Progenitor cell of endocrine pancreas (in vitro differentiated cells): ENCODE measurements around the gene ZFAND3. TPM values are rescaled to one million over a fixed set of nuclear protein-coding genes. Genes with fewer than 3 reads are reported as not detected.

Source experiments
- DNase-seq: peaks from one replicate; pipeline ENCODE4 v3.0.0; 2021; ENCODE audit warnings: low spot score; ENCODE audit not compliant: unreplicated experiment
- H3K27ac Mint-ChIP-seq: 2 replicates; pipeline ENCODE4 v1.8.0; 2021; ENCODE audit warnings: mild to moderate bottlenecking, moderate library complexity, mixed read lengths
- H3K27me3 Mint-ChIP-seq: 2 replicates; pipeline ENCODE4 v1.8.0; 2021; ENCODE audit warnings: mixed read lengths
- H3K36me3 Mint-ChIP-seq: 2 replicates; pipeline ENCODE4 v1.8.0; 2022; ENCODE audit warnings: mixed read lengths; ENCODE audit not compliant: insufficient read depth
- H3K4me1 Mint-ChIP-seq: 2 replicates; pipeline ENCODE4 v1.8.0; 2021; ENCODE audit warnings: low read depth, mixed read lengths
- H3K4me3 Mint-ChIP-seq: 2 replicates; pipeline ENCODE4 v1.8.0; 2021; ENCODE audit warnings: low read depth, mild to moderate bottlenecking, moderate library complexity, mixed read lengths
- H3K9me3 Mint-ChIP-seq: 2 replicates; pipeline ENCODE4 v1.8.0; 2021; ENCODE audit warnings: low read depth, mixed read lengths
- total RNA-seq: library from RNA; stranded (reverse); gene quantifications from 2 replicates; pipeline ENCODE4 v1.2.1, GENCODE V29; 2021
- TF ChIP-seq, protein P1 (sequence below): fragments of 200-600 bp; sonication (generic); IDR thresholded peaks from one replicate; pipeline ENCODE4 v1.5.0; 2021; ENCODE audit warnings: antibody characterized with exemption, mild to moderate bottlenecking; ENCODE audit not compliant: unreplicated experiment

ZFAND3 gene
- total RNA-seq, 1 donor from 2014 or later = 102 TPM

DNA sequence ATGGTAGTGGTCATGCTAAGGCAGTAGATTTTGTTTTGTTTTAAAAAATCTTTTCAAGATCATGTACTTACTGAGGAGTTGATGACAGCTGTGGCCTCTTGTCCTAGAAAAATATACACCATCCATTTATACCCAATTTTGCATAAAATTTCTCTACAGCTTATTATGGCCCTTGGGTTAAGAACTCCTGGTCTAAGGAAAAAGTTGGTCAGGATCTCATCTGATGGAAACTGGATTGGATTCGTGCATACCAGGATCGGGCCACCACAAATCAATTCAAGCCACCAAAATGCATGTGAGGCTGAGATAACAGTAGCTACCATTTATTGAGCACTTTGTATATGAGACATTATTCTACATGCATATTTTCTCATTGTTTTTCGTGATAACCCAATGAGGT lies 244.4 kb downstream of the ZFAND3 start:
- Mint-ChIP-seq H3K4me1 (peaks cover 1% of the 10 kb centered on the region), H3K27me3 (no peaks in the 10 kb centered on the region), H3K36me3 (peaks cover 21% of the 10 kb centered on the region), H3K9me3 (no peaks in the 10 kb centered on the region), H3K4me3 (no peak overlapping the region), H3K27ac (no peak overlapping the region)
- TF ChIP-seq, protein P1, sequence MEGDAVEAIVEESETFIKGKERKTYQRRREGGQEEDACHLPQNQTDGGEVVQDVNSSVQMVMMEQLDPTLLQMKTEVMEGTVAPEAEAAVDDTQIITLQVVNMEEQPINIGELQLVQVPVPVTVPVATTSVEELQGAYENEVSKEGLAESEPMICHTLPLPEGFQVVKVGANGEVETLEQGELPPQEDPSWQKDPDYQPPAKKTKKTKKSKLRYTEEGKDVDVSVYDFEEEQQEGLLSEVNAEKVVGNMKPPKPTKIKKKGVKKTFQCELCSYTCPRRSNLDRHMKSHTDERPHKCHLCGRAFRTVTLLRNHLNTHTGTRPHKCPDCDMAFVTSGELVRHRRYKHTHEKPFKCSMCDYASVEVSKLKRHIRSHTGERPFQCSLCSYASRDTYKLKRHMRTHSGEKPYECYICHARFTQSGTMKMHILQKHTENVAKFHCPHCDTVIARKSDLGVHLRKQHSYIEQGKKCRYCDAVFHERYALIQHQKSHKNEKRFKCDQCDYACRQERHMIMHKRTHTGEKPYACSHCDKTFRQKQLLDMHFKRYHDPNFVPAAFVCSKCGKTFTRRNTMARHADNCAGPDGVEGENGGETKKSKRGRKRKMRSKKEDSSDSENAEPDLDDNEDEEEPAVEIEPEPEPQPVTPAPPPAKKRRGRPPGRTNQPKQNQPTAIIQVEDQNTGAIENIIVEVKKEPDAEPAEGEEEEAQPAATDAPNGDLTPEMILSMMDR = no peak
- no peak for DNase-seq

DNA sequence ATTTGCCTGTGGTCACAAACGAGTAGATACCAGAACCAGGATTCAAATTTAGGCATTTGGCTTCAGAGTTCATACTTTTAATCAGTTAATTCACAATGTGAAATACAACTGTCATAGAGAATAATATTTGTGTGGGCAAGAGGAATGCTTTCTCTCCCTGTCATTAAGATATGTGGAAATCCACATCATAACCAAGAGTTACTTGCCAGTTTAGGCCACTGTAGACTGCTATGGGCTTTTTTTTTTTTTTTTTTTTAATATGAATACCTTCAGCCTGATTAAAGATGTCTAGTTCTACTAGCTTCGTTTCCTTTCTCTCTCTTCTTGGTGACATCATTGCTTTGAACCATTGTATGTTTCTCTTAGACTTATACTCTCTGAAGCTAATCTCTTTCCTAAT lies 244.9 kb downstream of the ZFAND3 start:
- no peak for DNase-seq
- TF ChIP-seq, protein P1 = no peak
- H3K4me3 Mint-ChIP-seq = no peak overlapping the region
- H3K27me3 Mint-ChIP-seq = no peaks in the 10 kb centered on the region
- H3K36me3 Mint-ChIP-seq = peaks cover 21% of the 10 kb centered on the region
- no peak overlapping the region for H3K27ac Mint-ChIP-seq
- H3K9me3 Mint-ChIP-seq = no peaks in the 10 kb centered on the region
- peaks cover 6% of the 10 kb centered on the region for H3K4me1 Mint-ChIP-seq

- peaks cover 7% of the 10 kb centered on the region for H3K4me1 Mint-ChIP-seq
- peaks cover 21% of the 10 kb centered on the region for H3K36me3 Mint-ChIP-seq
- no peaks in the 10 kb centered on the region for H3K27me3 Mint-ChIP-seq
- H3K4me3 Mint-ChIP-seq = no peak overlapping the region
- H3K9me3 Mint-ChIP-seq = no peaks in the 10 kb centered on the region
- DNase-seq = no peak
- TF ChIP-seq, protein P1 = no peak
- H3K27ac Mint-ChIP-seq = no peak overlapping the region
Observed at GRCh38 chr6:38065734-38066305, 246.3 kb downstream of the ZFAND3 start.

DNA sequence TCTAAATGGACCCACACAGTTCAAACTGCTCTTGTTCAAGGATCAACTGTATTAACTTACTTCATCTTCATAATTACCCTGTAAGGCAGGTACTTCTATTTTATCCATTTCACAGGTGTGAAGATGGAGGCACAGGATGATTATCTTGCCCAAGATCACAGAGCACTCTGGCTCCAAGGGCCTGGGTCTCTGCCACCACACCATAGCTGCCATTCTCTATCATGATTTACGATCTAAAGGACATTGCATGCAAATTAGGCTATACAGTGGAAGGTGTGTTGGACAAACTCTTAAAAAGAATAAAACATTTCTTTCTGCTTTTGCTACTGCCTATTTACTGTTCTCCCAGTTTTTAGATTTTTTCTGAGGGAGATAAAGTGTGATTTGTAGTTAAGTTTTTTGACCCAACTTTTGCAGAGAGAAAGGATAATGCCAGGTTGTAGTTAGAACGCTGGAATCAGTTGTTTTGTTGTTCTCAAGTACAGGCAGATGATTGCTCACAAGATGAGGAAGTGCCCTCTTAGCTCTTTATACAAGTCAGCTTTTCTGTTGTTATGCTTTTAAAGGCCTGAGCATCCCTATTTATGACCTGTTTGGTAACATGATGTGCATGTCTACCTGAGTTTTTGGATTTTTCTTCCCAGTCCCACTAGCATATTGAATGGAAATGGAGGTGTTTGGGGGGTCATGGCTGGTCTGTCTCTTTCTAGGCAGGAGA lies 247.9 kb downstream of the ZFAND3 start:
- Mint-ChIP-seq H3K9me3 (no peaks in the 10 kb centered on the region), H3K27me3 (no peaks in the 10 kb centered on the region), H3K27ac (no peak overlapping the region), H3K4me3 (no peak overlapping the region), H3K36me3 (peaks cover 14% of the 10 kb centered on the region), H3K4me1 (peaks cover 7% of the 10 kb centered on the region)
- no peak for DNase-seq
- TF ChIP-seq, protein P1 = no peak

DNA sequence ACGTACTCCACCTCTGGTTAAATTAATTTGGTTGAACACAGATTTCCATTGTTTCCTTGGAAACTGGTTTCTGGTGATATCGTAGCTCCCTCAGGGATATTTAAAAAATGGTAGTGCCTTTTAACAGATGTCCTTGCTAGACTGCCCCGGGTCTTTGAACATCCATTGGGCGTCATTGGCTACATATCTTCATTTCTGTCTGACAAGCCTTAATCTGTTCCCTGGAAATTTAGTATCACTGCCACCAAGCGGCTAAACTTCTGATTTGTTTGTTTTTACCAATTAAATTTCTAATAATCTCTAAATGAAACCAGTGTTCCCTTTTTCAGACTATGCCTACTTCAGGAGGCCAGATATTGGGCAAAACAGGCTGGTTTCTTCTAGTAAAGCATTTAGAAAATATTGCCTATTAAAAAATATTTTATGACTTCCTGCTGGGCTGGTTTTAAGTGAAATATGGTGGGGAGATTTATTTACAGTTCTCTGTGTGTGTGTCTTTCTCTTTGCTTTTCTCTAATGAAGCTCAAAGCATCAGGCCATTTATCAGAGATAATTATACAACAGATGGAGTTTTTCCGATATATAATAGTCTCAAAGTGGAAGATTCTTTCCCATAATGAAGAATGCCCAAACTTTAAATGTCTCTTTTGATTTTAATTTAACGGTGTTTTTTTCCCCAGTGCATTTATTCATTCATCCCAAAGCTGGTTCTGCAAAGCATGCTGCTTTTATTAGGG lies 249.5 kb downstream of the ZFAND3 start:
- H3K36me3 Mint-ChIP-seq = peaks cover 5% of the 10 kb centered on the region
- H3K27ac Mint-ChIP-seq = no peak overlapping the region
- DNase-seq = no peak
- peaks cover 7% of the 10 kb centered on the region for H3K4me1 Mint-ChIP-seq
- no peaks in the 10 kb centered on the region for H3K27me3 Mint-ChIP-seq
- H3K4me3 Mint-ChIP-seq = no peak overlapping the region
- TF ChIP-seq, protein P1 = no peak
- H3K9me3 Mint-ChIP-seq = no peaks in the 10 kb centered on the region
